Lower leg skin (tissue), 4 donors: ENCODE results near the gene STX10. TPM values are rescaled to one million over a fixed set of nuclear protein-coding genes. Genes with fewer than 3 reads are reported as not detected.
"Not testable (repeated sequence)": the region's sequence is repeated elsewhere in the genome, so short reads cannot be mapped to it uniquely, and the experiment has no call there.

Experiments
- DNase-seq, 2 donors: peaks; one replicate each; pipeline ENCODE4 v3.0.0-alpha.2; 2019; ENCODE audit warnings: low spot score in 2 of 2
- H3K4me3 ChIP-seq: fragments of 200-600 bp; sonication (generic); 2 replicates; pipeline ENCODE4 v1.5.1; 2017; ENCODE audit warnings: mild to moderate bottlenecking, low read depth; ENCODE audit not compliant: poor library complexity, severe bottlenecking
- CTCF ChIP-seq, 3 donors: fragments of 450-650 bp; IDR thresholded peaks; one replicate each; pipeline ENCODE4 v1.5.1; 2016; ENCODE audit warnings: antibody characterized with exemption in 3 of 3, mild to moderate bottlenecking in 3 of 3, moderate library complexity in 2 of 3
- POLR2A ChIP-seq, 2 donors: fragments of 450-650 bp; IDR thresholded peaks; one replicate each; pipeline ENCODE4 v1.6.1; 2016 to 2017; ENCODE audit warnings: antibody characterized with exemption in 2 of 2, mild to moderate bottlenecking in 1 of 2, moderate library complexity in 1 of 2
- WGBS, 2 donors: methylation state at CpG; one replicate each; pipeline ENCODE4 v1.1.5; 2018; 5-methylcytosine and 5-hydroxymethylcytosine counted together
- intact Hi-C: fragments of 100-400 bp; cut with DNase I; formaldehyde crosslinking; loops from one replicate; pipeline ENCODE4 v1.15.0; 2023; ENCODE audit warnings: low total_unique reads
- total RNA-seq, 4 donors: library from RNA; depleted of rRNA; stranded (reverse); fragments of >200 nt; gene quantifications; one replicate each; pipeline ENCODE4 v1.1.0, GENCODE V29; 2016

Gene STX10
- total RNA-seq, 4 donors from 2014 or later, result 67.8 to 110 (median 78.0) TPM

GRCh38 chr19:13173139-13173737, 23.1 kb upstream of the STX10 start:
- TF ChIP-seq CTCF (IDR thresholded peaks at IDR 0.05) (no peak), POLR2A (IDR thresholded peaks at IDR 0.05) (no peak)
- intact Hi-C loops, result no loop called here
- DNase-seq, result no peak
- no peak overlapping the region for H3K4me3 ChIP-seq
- 71 to 73% methylated on average over 12 of the region's 12 CpGs for WGBS, 2 donors

GRCh38 chr19:13172346-13173138, 22.4 kb upstream of the STX10 start:
- no peak overlapping the region for H3K4me3 ChIP-seq
- DNase-seq, result peak; percentile 78 to 97
- no peak for TF ChIP-seq CTCF (IDR thresholded peaks at IDR 0.05)
- no peak for TF ChIP-seq POLR2A (IDR thresholded peaks at IDR 0.05)
- intact Hi-C loops, result no loop called here
- WGBS, 2 donors, result 23 to 24% methylated on average over 18 of the region's 18 CpGs

- DNase-seq, result no peak
- 55 to 70% methylated on average over 7 of the region's 7 CpGs for WGBS, 2 donors
- no peak for TF ChIP-seq CTCF (IDR thresholded peaks at IDR 0.05)
- no peak for TF ChIP-seq POLR2A (IDR thresholded peaks at IDR 0.05)
- intact Hi-C loops, result no loop called here
- no peak overlapping the region for H3K4me3 ChIP-seq
These were observed 21.0 kb upstream of the STX10 start for GRCh38 chr19:13171146-13171545.

GRCh38 chr19:13169769-13170168, 19.6 kb upstream of the STX10 start:
- H3K4me3 ChIP-seq, result no peak overlapping the region
- intact Hi-C loops, result no loop called here
- DNase-seq, result peak in 1 of 2 donors; percentile 50
- TF ChIP-seq CTCF (IDR thresholded peaks at IDR 0.05), result no peak
- TF ChIP-seq POLR2A (IDR thresholded peaks at IDR 0.05), result no peak
- 42 to 55% methylated on average over 4 to 5 of the region's 5 CpGs for WGBS, 2 donors

- H3K4me3 ChIP-seq, intact Hi-C loops, DNase-seq: not testable (repeated sequence)
- 99 to 100% methylated on average over 3 of the region's 3 CpGs for WGBS, 2 donors
These were observed 16.0 kb upstream of the STX10 start for GRCh38 chr19:13166151-13166550.

- H3K4me3 ChIP-seq, result no peak overlapping the region
- intact Hi-C loops, result no loop called here
- no peak for TF ChIP-seq CTCF (IDR thresholded peaks at IDR 0.05)
- no peak for TF ChIP-seq POLR2A (IDR thresholded peaks at IDR 0.05)
- 76 to 78% methylated on average over 19 of the region's 19 CpGs for WGBS, 2 donors
- DNase-seq, result no peak
These were observed 15.2 kb upstream of the STX10 start for GRCh38 chr19:13165162-13165997.
